HepG2 (cell line): Measurements from ENCODE around the gene NFKB1. TPM values are rescaled to one million over a fixed set of nuclear protein-coding genes. Genes with fewer than 3 reads are reported as not detected.

Experiments
- ADNP ChIP-seq: sonication (generic); formaldehyde crosslinking; IDR thresholded peaks from 2 replicates; pipeline ENCODE4 v1.4.0; 2020; ENCODE audit warnings: missing genetic modification reagents
- BORCS8-MEF2B ChIP-seq: sonication (generic); formaldehyde crosslinking; IDR thresholded peaks from 2 replicates; pipeline ENCODE4 v1.8.0; 2022; ENCODE audit warnings: mild to moderate bottlenecking, missing genetic modification reagents
- DZIP1 ChIP-seq: sonication (generic); formaldehyde crosslinking; IDR thresholded peaks from 2 replicates; pipeline ENCODE4 v1.5.0; 2020; ENCODE audit warnings: mild to moderate bottlenecking, missing genetic modification reagents
- HNF1B ChIP-seq: sonication (generic); formaldehyde crosslinking; IDR thresholded peaks from 2 replicates; pipeline ENCODE4 v1.5.1; 2020; ENCODE audit warnings: mild to moderate bottlenecking, moderate library complexity, missing genetic modification reagents
- HOMEZ ChIP-seq: IDR thresholded peaks from 2 replicates; pipeline ENCODE4 v1.6.1; 2016; ENCODE audit warnings: low read depth
- IRF2 ChIP-seq: IDR thresholded peaks from 2 replicates; pipeline ENCODE4 v1.6.1; 2018; ENCODE audit warnings: missing genetic modification reagents, missing compliant biosample characterization
- MTF2 ChIP-seq: sonication (generic); formaldehyde crosslinking; IDR thresholded peaks from 2 replicates; pipeline ENCODE4 v1.5.0; 2020; ENCODE audit warnings: missing genetic modification reagents, borderline replicate concordance
- MXD1 ChIP-seq: sonication (generic); formaldehyde crosslinking; IDR thresholded peaks from 2 replicates; pipeline ENCODE4 v1.4.0; 2020; ENCODE audit warnings: mild to moderate bottlenecking, missing genetic modification reagents
- ONECUT2 ChIP-seq: sonication (generic); formaldehyde crosslinking; IDR thresholded peaks from 2 replicates; pipeline ENCODE4 v1.4.0; 2020; ENCODE audit warnings: missing genetic modification reagents
- REL ChIP-seq: sonication (generic); formaldehyde crosslinking; conservative IDR thresholded peaks from 2 replicates; pipeline ENCODE4 v1.8.0; 2022; ENCODE audit warnings: mild to moderate bottlenecking, missing genetic modification reagents, moderate library complexity
- SRF ChIP-seq: IDR thresholded peaks from 2 replicates; pipeline ENCODE4 v1.6.1; 2011; ENCODE audit warnings: mild to moderate bottlenecking, low read depth, low read length, moderate library complexity
- YY1 ChIP-seq: IDR thresholded peaks from 2 replicates; pipeline ENCODE4 v1.6.1; 2011; ENCODE audit warnings: low read length, low read depth, moderate library complexity, mild to moderate bottlenecking; ENCODE audit not compliant: insufficient read depth, insufficient replicate concordance
- ZFP37 ChIP-seq: sonication (generic); formaldehyde crosslinking; IDR thresholded peaks from 2 replicates; pipeline ENCODE4 v1.4.0; 2020; ENCODE audit warnings: missing genetic modification reagents, borderline replicate concordance
- ZFP62 ChIP-seq: sonication (generic); formaldehyde crosslinking; IDR thresholded peaks from 2 replicates; pipeline ENCODE4 v1.4.0; 2020; ENCODE audit warnings: missing genetic modification reagents
- ZNF264 ChIP-seq: sonication (generic); formaldehyde crosslinking; IDR thresholded peaks from 2 replicates; pipeline ENCODE4 v1.4.0; 2020; ENCODE audit warnings: missing genetic modification reagents
- ZNF460 ChIP-seq: sonication (generic); formaldehyde crosslinking; IDR thresholded peaks from 2 replicates; pipeline ENCODE4 v1.5.1; 2020; ENCODE audit warnings: missing genetic modification reagents, mild to moderate bottlenecking, borderline replicate concordance
- ZNF513 ChIP-seq: sonication (generic); formaldehyde crosslinking; conservative IDR thresholded peaks from 2 replicates; pipeline ENCODE4 v1.5.0; 2020; ENCODE audit warnings: missing genetic modification reagents
- ZNF616 ChIP-seq: sonication (generic); formaldehyde crosslinking; IDR thresholded peaks from 2 replicates; pipeline ENCODE4 v1.5.0; 2020; ENCODE audit warnings: low read depth, mild to moderate bottlenecking, missing genetic modification reagents
- ZNF737 ChIP-seq: sonication (generic); formaldehyde crosslinking; IDR thresholded peaks from 2 replicates; pipeline ENCODE4 v1.5.0; 2020; ENCODE audit warnings: missing genetic modification reagents, mild to moderate bottlenecking, borderline replicate concordance
- polyA plus RNA-seq, 8 experiments: library from polyadenylated mRNA; depleted of rRNA in 3 of 8; stranded (reverse) in 7 of 8; unstranded in 1 of 8; fragments of >200 nt; fragmentation: Illumina TruSeq in 4 of 8; extraction: Trizol in 4 of 8; gene quantifications; 2 replicates each; pipeline versions ENCODE4 v1.2.1 to v1.2.3, GENCODE V29; 2011 to 2016; ENCODE audit warnings: low read depth in 4 of 8, missing spikeins in 1 of 8, mixed read lengths in 1 of 8; ENCODE audit not compliant: insufficient read depth in 1 of 8
- total RNA-seq, 5 experiments: library from RNA; depleted of rRNA; stranded (reverse); fragments of >200 nt; fragmentation: Illumina TruSeq; extraction: Trizol; gene quantifications; 2 replicates each; pipeline ENCODE4 v1.2.3, GENCODE V29; 2016; ENCODE audit warnings: low read depth in 1 of 5

The NFKB1 gene
- total and polyA plus RNA-seq, 2 of the 13 experiments (the other 11 are each of a cell fraction or from before 2014, with no cell fraction given): 15.4 to 31.6 TPM

- no peak for TF ChIP-seq MXD1 (CRISPR knock-in tag)
- no peak for TF ChIP-seq REL (CRISPR knock-in tag)
- TF ChIP-seq ZNF264 (CRISPR knock-in tag): no peak
- no peak for TF ChIP-seq YY1
- no peak for TF ChIP-seq ZNF460
- TF ChIP-seq SRF: no peak
- no peak for TF ChIP-seq ONECUT2 (CRISPR knock-in tag)
- no peak for TF ChIP-seq IRF2 (CRISPR knock-in tag)
- 0 out of 2 replicates have a peak, but pooled peaks have one; percentile 16 for TF ChIP-seq HNF1B (CRISPR knock-in tag)
- TF ChIP-seq ZNF616 (CRISPR knock-in tag): no peak
- TF ChIP-seq MTF2: 0 out of 2 replicates have a peak, but pooled peaks have one; percentile 40
- TF ChIP-seq ZFP62 (CRISPR knock-in tag): no peak
- TF ChIP-seq HOMEZ: 0 out of 2 replicates have a peak, but pooled peaks have one; percentile 9
- TF ChIP-seq ADNP (CRISPR knock-in tag): no peak
- TF ChIP-seq ZFP37 (CRISPR knock-in tag): no peak
- no peak for TF ChIP-seq BORCS8-MEF2B
- TF ChIP-seq ZNF737: no peak
- TF ChIP-seq DZIP1: no peak
- no peak for TF ChIP-seq ZNF513 (CRISPR knock-in tag)
Observed at GRCh38 chr4:102500696-102501446, at the start of gene NFKB1 (continued).
